Aorta (tissue), 5 donors: ENCODE results near the gene PLD4. TPM values are rescaled to one million over a fixed set of nuclear protein-coding genes. Genes with fewer than 3 reads are reported as not detected.

Experiments used
- ATAC-seq: fragments of 200-7000 bp; cut with Tn5 transposase; one replicate; pipeline ENCODE4 v1.9.1; 2022; ENCODE audit warnings: moderate library complexity; ENCODE audit not compliant: low FRiP score
- DNase-seq, 2 donors: peaks; one replicate each; pipeline ENCODE4 v3.0.0-alpha.2; 2020
- H3K27ac ChIP-seq, 2 donors: one replicate each; pipeline ENCODE4 v1.5.1; 2013; ENCODE audit warnings: low read length in 2 of 2, mild to moderate bottlenecking in 2 of 2, moderate library complexity in 2 of 2, control low read depth in 1 of 2, inconsistent platforms in 1 of 2, low read depth in 1 of 2
- H3K27me3 ChIP-seq, 2 donors: one replicate each; pipeline ENCODE4 v1.6.1; 2013; ENCODE audit warnings: control low read depth in 1 of 2, low read length in 1 of 2, mild to moderate bottlenecking in 1 of 2, moderate library complexity in 1 of 2; ENCODE audit not compliant: insufficient read depth in 2 of 2, control insufficient read depth in 1 of 2
- H3K36me3 ChIP-seq, 2 donors: one replicate each; pipeline ENCODE4 v1.6.1; 2013; ENCODE audit warnings: control low read depth in 1 of 2, low read length in 1 of 2, mild to moderate bottlenecking in 1 of 2; ENCODE audit not compliant: insufficient read depth in 2 of 2, control insufficient read depth in 1 of 2
- H3K4me1 ChIP-seq, 2 donors: one replicate each; pipeline ENCODE4 v1.6.1; 2013; ENCODE audit warnings: low read length in 2 of 2, control low read depth in 1 of 2, mild to moderate bottlenecking in 1 of 2, moderate library complexity in 1 of 2; ENCODE audit not compliant: insufficient read depth in 2 of 2, control insufficient read depth in 1 of 2
- H3K4me3 ChIP-seq, 2 donors: one replicate each; pipeline ENCODE4 v1.5.1; 2013; ENCODE audit warnings: low read length in 2 of 2, control low read depth in 1 of 2, mild to moderate bottlenecking in 1 of 2
- H3K9me3 ChIP-seq: one replicate; pipeline ENCODE4 v1.6.1; 2013; ENCODE audit warnings: mild to moderate bottlenecking, low read length; ENCODE audit not compliant: control insufficient read depth
- WGBS, 2 donors: extraction: QIAGEN DNeasy Blood & Tissue Kit; methylation state at CpG; one replicate each; pipeline ENCODE4 v1.1.7; 2013; 5-methylcytosine and 5-hydroxymethylcytosine counted together
- intact Hi-C, 2 donors: fragments of 100-400 bp; cut with DNase I; formaldehyde crosslinking; loops; one replicate each; pipeline versions ENCODE4 v1.14.2 to v1.15.0; 2022
- polyA plus RNA-seq, 2 donors: library from polyadenylated mRNA; stranded (reverse); fragments of 200-250 nt; gene quantifications; one replicate each; pipeline ENCODE4 v1.2.3, GENCODE V29; 2013
- total RNA-seq, 2 donors: library from RNA; stranded (reverse); fragmentation: NEBNext Ultra II Directional; extraction: Animal tissue kit (Norgen Biotek cat#: 25700); gene quantifications; one replicate each; pipeline ENCODE4 v1.2.1, GENCODE V29; 2021
- donor health status: healthy with polysubstance abuse.
- donor health status: Bipolar disorder and iron deficiency.
- donor health status: DM: no; HTN: no; CAD: no.
- donor health status: DM: no; HTN: no; CAD: no.
- donor health status: DM: yes; HTN: yes; CAD: no.

Gene PLD4
- total and polyA plus RNA-seq, 4 donors: 0.38 to 1.7 (median 0.62) TPM; not detected in 1

- ATAC-seq (no peak), DNase-seq (peak; percentile 91 to 94)
- intact Hi-C loops: loop anchor here (1.0 to 2.0 kb wide), 3 partner anchors 44 to 69 kb away; partner anchors contain the start of gene CDCA4 (in 1 of the 2)
These were observed 51.7 kb downstream of the PLD4 start for GRCh38 chr14:104976198-104977007.

GRCh38 chr14:104977008-104977680 is 52.5 kb downstream of the PLD4 start:
- intact Hi-C loops: loop anchor here (2.0 kb wide), 2 partner anchors 44 to 68 kb away; partner anchors contain the start of gene CDCA4 (in 1 of the 2)
- H3K27me3 ChIP-seq: no peaks in the 10 kb centered on the region

More at GRCh38 chr14:104976198-104977007, 51.7 kb downstream of the PLD4 start:
- 51 to 54% methylated on average over 20 to 21 of the region's 21 CpGs for WGBS, 2 donors
- Histone ChIP-seq H3K27me3 (no peaks in the 10 kb centered on the region), H3K9me3 (no peaks in the 10 kb centered on the region), H3K4me1 (no peaks in the 10 kb centered on the region), H3K4me3 (no peak overlapping the region), H3K27ac (no peak overlapping the region), H3K36me3 (no peaks in the 10 kb centered on the region)

GRCh38 chr14:104977681-104978653 is 53.3 kb downstream of the PLD4 start, which contains the start of gene AHNAK2:
Gene AHNAK2, minus strand, starts transcription at chr14:104978374. Its CDS starts 137 bp downstream, at chr14:104978237.
- DNase-seq (peak; percentile 89 to 94), ATAC-seq (peak; percentile 54)
- Histone ChIP-seq H3K9me3 (no peaks in the 10 kb centered on the region), H3K4me3 (peak within 1 kb of the TSS; percentile 24 to 35), H3K4me1 (no peaks in the 10 kb centered on the region), H3K27me3 (no peaks in the 10 kb centered on the region), H3K27ac (no peak within 1 kb of the TSS), H3K36me3 (no peaks in the 10 kb centered on the region)
- WGBS, 2 donors: 7 to 15% methylated on average over 32 to 111 of the region's 111 CpGs
- intact Hi-C loops: loop anchor here (2.0 kb wide), 2 partner anchors 43 to 67 kb away; partner anchors contain the start of gene CDCA4 (in 1 of the 2)

More at GRCh38 chr14:104977008-104977680, 52.5 kb downstream of the PLD4 start:
- Histone ChIP-seq H3K36me3 (no peaks in the 10 kb centered on the region), H3K4me1 (no peaks in the 10 kb centered on the region), H3K27ac (no peak overlapping the region), H3K4me3 (no peak overlapping the region), H3K9me3 (no peaks in the 10 kb centered on the region)
- WGBS, 2 donors: 80 to 85% methylated on average over 11 of the region's 11 CpGs
- peak; percentile 53 to 64 for DNase-seq
- no peak for ATAC-seq

DNA sequence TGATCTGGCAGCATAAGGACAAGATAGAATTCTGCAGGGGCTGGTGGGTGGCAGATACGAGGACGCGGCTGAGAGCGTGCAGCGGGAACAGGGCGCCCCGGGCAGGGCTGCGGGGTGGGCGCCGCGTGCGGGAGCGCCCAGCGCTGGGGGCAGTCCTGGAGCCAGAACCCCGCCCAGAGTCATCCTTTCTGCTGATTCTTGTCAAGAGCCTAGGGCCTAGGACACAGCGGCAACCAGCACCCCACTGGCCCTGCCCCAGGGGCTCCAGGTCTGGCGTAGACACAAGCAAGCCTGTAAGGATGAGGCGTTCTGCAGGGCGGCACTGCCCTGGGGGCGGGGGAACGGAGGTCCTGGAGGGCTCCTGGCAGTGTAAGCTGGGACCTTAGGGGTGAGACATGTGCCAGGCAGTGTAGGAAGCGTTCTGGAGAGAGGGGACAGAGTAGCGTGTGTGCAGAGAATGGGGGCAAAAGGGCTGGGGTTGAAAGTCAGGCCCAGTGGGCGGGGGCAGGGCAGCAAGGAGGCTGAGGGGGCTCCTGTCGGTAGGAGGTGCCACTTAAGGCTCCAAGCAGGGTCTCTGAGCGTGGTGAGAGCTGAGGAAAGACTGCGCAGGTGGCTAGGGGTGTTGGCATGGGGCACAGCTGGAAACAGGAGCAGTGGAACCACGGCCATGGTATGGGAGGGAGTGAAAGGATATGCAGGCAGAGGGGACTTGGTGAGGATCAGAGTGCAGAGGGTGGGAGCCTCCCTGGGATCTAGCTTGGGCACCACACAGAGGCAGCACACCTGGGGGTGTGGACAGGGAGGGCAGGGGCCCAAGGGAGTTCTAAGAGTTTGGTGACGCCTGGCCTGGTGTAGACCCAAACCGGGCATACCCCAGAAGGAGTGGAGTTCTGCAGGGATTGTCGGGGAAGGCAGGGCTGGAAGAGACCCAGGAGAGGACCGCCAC is 54.3 kb downstream of the PLD4 start:
- 68% methylated on average over 32 of the region's 32 CpGs for WGBS, 2 donors
- Histone ChIP-seq H3K27me3 (no peaks in the 10 kb centered on the region), H3K4me3 (no peak overlapping the region), H3K9me3 (no peaks in the 10 kb centered on the region), H3K27ac (no peak overlapping the region), H3K4me1 (no peaks in the 10 kb centered on the region), H3K36me3 (no peaks in the 10 kb centered on the region)
- ATAC-seq (no peak), DNase-seq (peak; percentile 46 to 74)
- intact Hi-C loops: no loop called here

- ATAC-seq (no peak), DNase-seq (peak; percentile 77 to 81)
- H3K4me1 ChIP-seq: no peaks in the 10 kb centered on the region
- intact Hi-C loops: no loop called here
- H3K9me3 ChIP-seq: no peaks in the 10 kb centered on the region
- no peaks in the 10 kb centered on the region for H3K36me3 ChIP-seq
- WGBS, 2 donors: 58 to 60% methylated on average over 19 of the region's 19 CpGs
- no peak overlapping the region for H3K27ac ChIP-seq
- no peak overlapping the region for H3K4me3 ChIP-seq
- H3K27me3 ChIP-seq: no peaks in the 10 kb centered on the region
These were observed 55.3 kb downstream of the PLD4 start for GRCh38 chr14:104979758-104980610.

GRCh38 chr14:104980611-104981531 is 56.2 kb downstream of the PLD4 start:
- 94 to 98% methylated on average over 22 of the region's 22 CpGs for WGBS, 2 donors
- ATAC-seq (no peak), DNase-seq (peak; percentile 39 to 69)
- Histone ChIP-seq H3K27ac (no peak overlapping the region), H3K4me1 (no peaks in the 10 kb centered on the region), H3K4me3 (no peak overlapping the region), H3K9me3 (no peaks in the 10 kb centered on the region), H3K27me3 (no peaks in the 10 kb centered on the region), H3K36me3 (no peaks in the 10 kb centered on the region)
- intact Hi-C loops: no loop called here
